Measurements from ENCODE around the gene IQGAP1. TPM values are rescaled to one million over a fixed set of nuclear protein-coding genes. Genes with fewer than 3 reads are reported as not detected.

The IQGAP1 gene
- total and polyA plus RNA-seq, 9 of the 15 experiments (the other 6 are each of a cell fraction or from before 2014, with no cell fraction given): 37.6 to 143 (median 77.7) TPM

DNA sequence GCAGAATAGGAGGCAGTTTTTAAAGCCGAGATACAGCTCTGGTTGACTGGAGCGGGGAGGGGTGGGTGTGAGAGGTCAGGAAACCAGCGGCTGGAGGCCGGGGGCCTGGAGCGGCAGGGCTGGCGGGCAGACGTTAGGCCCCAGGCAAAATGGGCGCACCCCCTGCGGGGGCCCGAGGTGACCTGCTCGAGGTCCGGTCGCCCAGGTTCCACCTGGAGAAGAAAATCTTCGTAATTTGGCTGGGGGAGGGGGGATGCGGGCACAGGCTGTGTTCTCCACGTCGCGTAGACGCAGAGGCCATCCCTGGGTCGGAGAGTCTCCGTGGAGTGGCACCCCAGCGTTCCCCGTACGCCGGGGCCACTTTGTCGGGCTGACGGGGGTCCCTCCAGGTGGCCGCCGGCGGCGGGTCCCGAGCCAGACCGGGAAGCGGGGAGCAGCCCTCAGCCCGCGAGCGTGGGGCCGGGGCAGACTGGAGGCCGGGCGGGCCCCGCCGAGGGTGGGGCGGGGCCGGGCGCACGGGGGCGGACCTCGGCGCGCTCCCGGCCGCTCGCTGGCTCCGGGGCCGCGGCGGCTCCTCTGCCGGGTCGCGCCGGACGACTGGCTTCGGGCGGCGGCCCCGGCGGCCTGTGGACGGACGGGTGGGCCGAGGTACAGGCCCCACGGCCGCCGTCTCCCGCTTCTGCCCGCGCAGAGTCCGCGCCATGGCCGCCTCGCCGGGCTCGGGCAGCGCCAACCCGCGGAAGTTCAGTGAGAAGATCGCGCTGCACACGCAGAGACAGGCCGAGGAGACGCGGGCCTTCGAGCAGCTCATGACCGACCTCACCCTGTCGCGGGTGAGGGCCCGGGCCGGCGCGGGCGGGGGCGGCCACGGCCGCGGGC is 141.6 kb downstream of the IQGAP1 start, which contains the start of gene CRTC3:
Gene CRTC3, plus strand, starts transcription at position 553 of the 879 bp plus-strand sequence. Its CDS starts 149 bp downstream, at position 702.
- no peaks in the 10 kb centered on the region for H3K36me3 ChIP-seq (ENCODE audit: control insufficient read depth, insufficient read depth, low read length)
- ATAC-seq: peak; percentile 90
- CTCF ChIA-PET (ENCODE audit: low intra/inter-chr PET ratio): interaction anchor here (0.6 kb wide), 1 partner anchor 184 kb away, joined by 3 read pairs; no protein-coding TSS in a partner anchor
- no peaks in the 10 kb centered on the region for H3K9me1 ChIP-seq (ENCODE audit: control insufficient read depth, insufficient read depth, low read length)
- peak within 1 kb of the TSS; percentile 65 for H3K4me3 ChIP-seq
- in situ Hi-C loops (cut with MboI): no loop called here
- intact Hi-C loops (cut with micrococcal nuclease): loop anchor here (5.0 kb wide), 1 partner anchor 68 kb away; no protein-coding TSS in a partner anchor
- WGBS (ENCODE audit: insufficient coverage, low coverage, missing lambda C conversion rate): 7% methylated on average over 67 of the region's 104 CpGs
- FAIRE-seq: no peak
- POLR2A ChIA-PET: interaction anchor here (0.5 to 3.1 kb wide), 6 partner anchors 9 to 1621 kb away, joined by 3 to 27 read pairs (median 6); no protein-coding TSS in a partner anchor
- H3K4me1 ChIP-seq (replicated peaks in 1 of 2; ENCODE audit: control insufficient read depth in 2 of 2, insufficient read depth in 2 of 2, low read length in 2 of 2): peaks cover 4 to 25% of the 10 kb centered on the region in 2 experiments; a peak in 3 of 5 replicates
- H3K79me2 ChIP-seq (ENCODE audit: control insufficient read depth, insufficient read depth, low read length): peaks cover 42% of the 10 kb centered on the region
- H3K9me3 ChIP-seq (replicated peaks; ENCODE audit: control insufficient read depth, insufficient read depth, low read depth, low read length): no peaks in the 10 kb centered on the region
- BruUV-seq (replicated peaks): TSS peak; percentile 50
- H4K20me1 ChIP-seq (replicated peaks; ENCODE audit: control insufficient read depth, insufficient read depth, low read length): peaks cover 14% of the 10 kb centered on the region; the same call in 1 of the 2 replicates
- H3K27ac ChIP-seq (ENCODE audit: extremely low read depth, low read depth, low read length): peak within 1 kb of the TSS; percentile 86
- H3K9ac ChIP-seq (ENCODE audit: insufficient read depth in 1 of 2, low read depth in 2 of 2, low read length in 2 of 2): peak within 1 kb of the TSS; percentile 73 to 98
- H3K4me2 ChIP-seq (ENCODE audit: insufficient read depth, low read length): peak within 1 kb of the TSS; percentile 70
- no peaks in the 10 kb centered on the region for H3K27me3 ChIP-seq (ENCODE audit: control insufficient read depth in 2 of 2, insufficient read depth in 2 of 2, low read length in 2 of 2)
- peak within 1 kb of the TSS; percentile 98 for H2AFZ ChIP-seq (ENCODE audit: low read depth, low read length)
- DNase-seq (ENCODE audit: extremely low read depth in 1 of 4, low spot score in 3 of 4): peak; percentile 64 to 93 (median 90)
- peak; percentile 66; the same call in 1 of the 2 replicates for TF ChIP-seq L3MBTL2 (IDR thresholded peaks at IDR 0.05)
- TF ChIP-seq, protein P1, sequence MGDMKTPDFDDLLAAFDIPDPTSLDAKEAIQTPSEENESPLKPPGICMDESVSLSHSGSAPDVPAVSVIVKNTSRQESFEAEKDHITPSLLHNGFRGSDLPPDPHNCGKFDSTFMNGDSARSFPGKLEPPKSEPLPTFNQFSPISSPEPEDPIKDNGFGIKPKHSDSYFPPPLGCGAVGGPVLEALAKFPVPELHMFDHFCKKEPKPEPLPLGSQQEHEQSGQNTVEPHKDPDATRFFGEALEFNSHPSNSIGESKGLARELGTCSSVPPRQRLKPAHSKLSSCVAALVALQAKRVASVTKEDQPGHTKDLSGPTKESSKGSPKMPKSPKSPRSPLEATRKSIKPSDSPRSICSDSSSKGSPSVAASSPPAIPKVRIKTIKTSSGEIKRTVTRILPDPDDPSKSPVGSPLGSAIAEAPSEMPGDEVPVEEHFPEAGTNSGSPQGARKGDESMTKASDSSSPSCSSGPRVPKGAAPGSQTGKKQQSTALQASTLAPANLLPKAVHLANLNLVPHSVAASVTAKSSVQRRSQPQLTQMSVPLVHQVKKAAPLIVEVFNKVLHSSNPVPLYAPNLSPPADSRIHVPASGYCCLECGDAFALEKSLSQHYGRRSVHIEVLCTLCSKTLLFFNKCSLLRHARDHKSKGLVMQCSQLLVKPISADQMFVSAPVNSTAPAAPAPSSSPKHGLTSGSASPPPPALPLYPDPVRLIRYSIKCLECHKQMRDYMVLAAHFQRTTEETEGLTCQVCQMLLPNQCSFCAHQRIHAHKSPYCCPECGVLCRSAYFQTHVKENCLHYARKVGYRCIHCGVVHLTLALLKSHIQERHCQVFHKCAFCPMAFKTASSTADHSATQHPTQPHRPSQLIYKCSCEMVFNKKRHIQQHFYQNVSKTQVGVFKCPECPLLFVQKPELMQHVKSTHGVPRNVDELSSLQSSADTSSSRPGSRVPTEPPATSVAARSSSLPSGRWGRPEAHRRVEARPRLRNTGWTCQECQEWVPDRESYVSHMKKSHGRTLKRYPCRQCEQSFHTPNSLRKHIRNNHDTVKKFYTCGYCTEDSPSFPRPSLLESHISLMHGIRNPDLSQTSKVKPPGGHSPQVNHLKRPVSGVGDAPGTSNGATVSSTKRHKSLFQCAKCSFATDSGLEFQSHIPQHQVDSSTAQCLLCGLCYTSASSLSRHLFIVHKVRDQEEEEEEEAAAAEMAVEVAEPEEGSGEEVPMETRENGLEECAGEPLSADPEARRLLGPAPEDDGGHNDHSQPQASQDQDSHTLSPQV (IDR thresholded peaks at IDR 0.05): peak; percentile 49; the same call in 1 of the 2 replicates
- TF ChIP-seq JUN (IDR thresholded peaks at IDR 0.05; ENCODE audit: borderline replicate concordance, low read depth, low read length): no peak
- TF ChIP-seq JUN (CRISPR knock-in tag; IDR thresholded peaks at IDR 0.05; ENCODE audit: borderline replicate concordance): 0 out of 2 replicates have a peak, but pooled peaks have one; percentile 63
- TF ChIP-seq YY1 (IDR thresholded peaks at IDR 0.05; ENCODE audit: borderline replicate concordance in 1 of 3, control insufficient read depth in 1 of 3, extremely low read depth in 1 of 3, insufficient read depth in 3 of 3, insufficient read length in 1 of 3, insufficient replicate concordance in 2 of 3, low read depth in 1 of 3, low read length in 2 of 3): peak in 2 of 3 experiments; percentile 68 to 81
- 0 out of 2 replicates have a peak, but pooled peaks have one; percentile 15 for TF ChIP-seq CEBPG (CRISPR knock-in tag; IDR thresholded peaks at IDR 0.05)
- TF ChIP-seq CEBPG (tag; conservative IDR thresholded peaks at IDR 0.05 in 1 of 2, IDR thresholded peaks at IDR 0.05 in 1 of 2): no peak
- TF ChIP-seq, protein P2, sequence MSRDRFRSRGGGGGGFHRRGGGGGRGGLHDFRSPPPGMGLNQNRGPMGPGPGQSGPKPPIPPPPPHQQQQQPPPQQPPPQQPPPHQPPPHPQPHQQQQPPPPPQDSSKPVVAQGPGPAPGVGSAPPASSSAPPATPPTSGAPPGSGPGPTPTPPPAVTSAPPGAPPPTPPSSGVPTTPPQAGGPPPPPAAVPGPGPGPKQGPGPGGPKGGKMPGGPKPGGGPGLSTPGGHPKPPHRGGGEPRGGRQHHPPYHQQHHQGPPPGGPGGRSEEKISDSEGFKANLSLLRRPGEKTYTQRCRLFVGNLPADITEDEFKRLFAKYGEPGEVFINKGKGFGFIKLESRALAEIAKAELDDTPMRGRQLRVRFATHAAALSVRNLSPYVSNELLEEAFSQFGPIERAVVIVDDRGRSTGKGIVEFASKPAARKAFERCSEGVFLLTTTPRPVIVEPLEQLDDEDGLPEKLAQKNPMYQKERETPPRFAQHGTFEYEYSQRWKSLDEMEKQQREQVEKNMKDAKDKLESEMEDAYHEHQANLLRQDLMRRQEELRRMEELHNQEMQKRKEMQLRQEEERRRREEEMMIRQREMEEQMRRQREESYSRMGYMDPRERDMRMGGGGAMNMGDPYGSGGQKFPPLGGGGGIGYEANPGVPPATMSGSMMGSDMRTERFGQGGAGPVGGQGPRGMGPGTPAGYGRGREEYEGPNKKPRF (IDR thresholded peaks at IDR 0.05; ENCODE audit: low read depth, low read length): no peak
- TF ChIP-seq ZBTB7A (IDR thresholded peaks at IDR 0.05; ENCODE audit: borderline replicate concordance, control insufficient read depth, low read depth, low read length): peak; percentile 49; the same call in 1 of the 2 replicates
- peak; percentile 10; the same call in 1 of the 2 replicates for TF ChIP-seq POLR2H (tag; IDR thresholded peaks at IDR 0.05; ENCODE audit: low read depth)
- TF ChIP-seq ZNF408 (CRISPR knock-in tag; IDR thresholded peaks at IDR 0.05; ENCODE audit: low read depth): no peak
